Stomach (tissue), 9 donors: ENCODE results near the gene ZSWIM2. TPM values are rescaled to one million over a fixed set of nuclear protein-coding genes. Genes with fewer than 3 reads are reported as not detected.

Experiments
- DNase-seq, 2 donors: peaks; one replicate each; pipeline versions ENCODE4 v3.0.0 to v3.0.0-alpha.2; 2013 to 2019
- H3K27ac ChIP-seq, 5 donors: fragments of 200-600 bp in 4 of 5; sonication (generic) in 4 of 5; one replicate each; pipeline ENCODE4 v1.5.1; 2013 to 2019; ENCODE audit warnings: mild to moderate bottlenecking in 1 of 5, moderate library complexity in 1 of 5
- H3K27me3 ChIP-seq, 3 donors: fragments of 200-600 bp; sonication (generic); one replicate each; pipeline ENCODE4 v1.5.1; 2017 to 2019; ENCODE audit warnings: mixed run types in 1 of 3
- H3K36me3 ChIP-seq, 4 donors: fragments of 200-600 bp; sonication (generic); 1 replicate in 3 of 4; 2 replicates in 1 of 4; pipeline ENCODE4 v1.5.1; 2016 to 2019
- H3K4me1 ChIP-seq, 4 donors: fragments of 200-600 bp; sonication (generic); one replicate each; pipeline ENCODE4 v1.5.1; 2016 to 2019
- H3K4me3 ChIP-seq, 4 donors: fragments of 200-600 bp; sonication (generic) in 3 of 4; one replicate each; pipeline ENCODE4 v1.5.1; 2016 to 2019; ENCODE audit warnings: mild to moderate bottlenecking in 1 of 4
- H3K9me3 ChIP-seq, 4 donors: fragments of 200-600 bp; sonication (generic); one replicate each; pipeline ENCODE4 v1.5.1; 2016 to 2019
- CTCF ChIP-seq, 7 experiments: fragments of 450-650 bp in 4 of 7; fragments of 200-600 bp in 3 of 7; sonication (generic) in 3 of 7; IDR thresholded peaks; one replicate each; pipeline ENCODE4 v1.5.1; 2016 to 2019; ENCODE audit warnings: antibody characterized with exemption in 7 of 7, control low read depth in 2 of 7, mild to moderate bottlenecking in 1 of 7
- EP300 ChIP-seq: sonication (generic); formaldehyde crosslinking; IDR thresholded peaks from one replicate; pipeline ENCODE4 v1.6.1; 2017; ENCODE audit warnings: antibody characterized with exemption
- POLR2A ChIP-seq, 4 donors: fragments of 450-650 bp; IDR thresholded peaks; one replicate each; pipeline ENCODE4 v1.6.1; 2016; ENCODE audit warnings: antibody characterized with exemption in 4 of 4, control low read depth in 2 of 4, mild to moderate bottlenecking in 1 of 4, moderate library complexity in 1 of 4
- POLR2AphosphoS5 ChIP-seq, 3 donors: sonication (generic); formaldehyde crosslinking; IDR thresholded peaks; one replicate each; pipeline ENCODE4 v1.6.1; 2016; ENCODE audit warnings: antibody characterized with exemption in 3 of 3
- WGBS, 5 donors: extraction: QIAGEN DNeasy Blood & Tissue Kit in 3 of 5; methylation state at CpG; one replicate each; pipeline versions ENCODE4 v1.1.5 to v1.1.7; 2013 to 2018; 5-methylcytosine and 5-hydroxymethylcytosine counted together
- intact Hi-C: fragments of 100-400 bp; cut with DNase I; formaldehyde crosslinking; loops from one replicate; pipeline ENCODE4 v1.15.1; 2023; ENCODE audit warnings: low total_unique reads
- polyA plus RNA-seq, 3 donors: library from polyadenylated mRNA; stranded (reverse); fragments of 200-250 nt; gene quantifications; one replicate each; pipeline ENCODE4 v1.2.3, GENCODE V29; 2013
- total RNA-seq, 5 donors: library from RNA; depleted of rRNA; stranded (reverse); fragments of >200 nt; gene quantifications; one replicate each; pipeline versions ENCODE4 v1.1.0 to v1.2.3, GENCODE V29; 2014 to 2016
- donor health status: healthy with polysubstance abuse.
- donor health status: Bipolar disorder and iron deficiency.
- donor health status: healthy.

ZSWIM2 gene
- total and polyA plus RNA-seq, 8 donors = not detected

GRCh38 chr2:186879312-186879711, 30.3 kb upstream of the ZSWIM2 start:
- DNase-seq = no peak
- H3K27ac ChIP-seq = no peak overlapping the region
- no peaks in the 10 kb centered on the region for H3K36me3 ChIP-seq
- peaks cover 0 to 6% (median 2%) of the 10 kb centered on the region in 4 donors for H3K9me3 ChIP-seq
- 57 to 87% (median 84%) methylated on average over 2 of the region's 2 CpGs for WGBS, 5 donors
- TF ChIP-seq EP300 (no peak), POLR2A (IDR thresholded peaks at IDR 0.05) (no peak), POLR2AphosphoS5 (IDR thresholded peaks at IDR 0.05) (no peak), CTCF (IDR thresholded peaks at IDR 0.05) (no peak)
- no peaks in the 10 kb centered on the region for H3K27me3 ChIP-seq
- H3K4me1 ChIP-seq = no peaks in the 10 kb centered on the region
- no peak overlapping the region for H3K4me3 ChIP-seq
- intact Hi-C loops = no loop called here

GRCh38 chr2:186874713-186875112, 25.7 kb upstream of the ZSWIM2 start:
- TF ChIP-seq POLR2AphosphoS5 (IDR thresholded peaks at IDR 0.05) (no peak), CTCF (IDR thresholded peaks at IDR 0.05) (no peak), EP300 (no peak)
- intact Hi-C loops = no loop called here
- no peak for DNase-seq
- Histone ChIP-seq H3K27ac (no peak overlapping the region), H3K4me1 (no peaks in the 10 kb centered on the region), H3K36me3 (no peaks in the 10 kb centered on the region), H3K9me3 (no peaks in the 10 kb centered on the region), H3K27me3 (no peaks in the 10 kb centered on the region), H3K4me3 (no peak overlapping the region)
- 72 to 86% (median 81%) methylated on average over 4 of the region's 4 CpGs for WGBS, 5 donors

- no peak overlapping the region for H3K27ac ChIP-seq
- no peak overlapping the region for H3K4me3 ChIP-seq
- no peaks in the 10 kb centered on the region for H3K4me1 ChIP-seq
- TF ChIP-seq POLR2AphosphoS5 (IDR thresholded peaks at IDR 0.05) (no peak), CTCF (IDR thresholded peaks at IDR 0.05) (no peak), EP300 (no peak), POLR2A (IDR thresholded peaks at IDR 0.05) (no peak)
- no peaks in the 10 kb centered on the region for H3K9me3 ChIP-seq
- intact Hi-C loops = no loop called here
- WGBS, 5 donors = 60 to 63% (median 61%) methylated on average over 2 of the region's 2 CpGs
- H3K36me3 ChIP-seq = no peaks in the 10 kb centered on the region
- DNase-seq = no peak
- H3K27me3 ChIP-seq = no peaks in the 10 kb centered on the region
Observed at GRCh38 chr2:186871881-186872280, 22.9 kb upstream of the ZSWIM2 start.

GRCh38 chr2:186868344-186868743, 19.4 kb upstream of the ZSWIM2 start:
- no peak overlapping the region for H3K27ac ChIP-seq
- no peaks in the 10 kb centered on the region for H3K27me3 ChIP-seq
- intact Hi-C loops = no loop called here
- TF ChIP-seq POLR2AphosphoS5 (IDR thresholded peaks at IDR 0.05) = no peak
- no peak for TF ChIP-seq POLR2A (IDR thresholded peaks at IDR 0.05)
- no peak for TF ChIP-seq CTCF (IDR thresholded peaks at IDR 0.05)
- TF ChIP-seq EP300 = no peak
- peak in 1 of 2 donors; percentile 37 for DNase-seq
- no peak overlapping the region for H3K4me3 ChIP-seq
- no peaks in the 10 kb centered on the region for H3K4me1 ChIP-seq
- 62 to 80% (median 67%) methylated on average over 1 of the region's 1 CpG for WGBS, 5 donors
- H3K9me3 ChIP-seq = no peaks in the 10 kb centered on the region
- no peaks in the 10 kb centered on the region for H3K36me3 ChIP-seq
